Common myeloid progenitor, CD34-positive (primary cell): ENCODE measurements around the gene HOXD1.

Source experiments
- CTCF ChIA-PET: fragments of 350-600 bp; sonication (Branson Sonifier 250); formaldehyde crosslinking; loops from one replicate; lab custom pipeline; 2021; ENCODE audit warnings: antibody characterized with exemption; lab: Charles Lee
- POLR2A ChIA-PET: fragments of 350-600 bp; sonication (Branson Sonifier 250); formaldehyde crosslinking; loops from one replicate; lab custom pipeline; 2021; ENCODE audit warnings: antibody characterized with exemption; lab: Charles Lee
- DNase-seq, 3 donors: peaks; one replicate each; pipeline versions ENCODE4 v3.0.0 to v3.0.0-alpha.2; 2013
- H3K27ac ChIP-seq, 2 experiments: 1 replicate in 1 of 2; 2 replicates in 1 of 2; pipeline ENCODE4 v1.7.0; 2013; ENCODE audit warnings: inconsistent platforms in 2 of 2, low read length in 2 of 2, mild to moderate bottlenecking in 2 of 2, low read depth in 1 of 2, moderate library complexity in 1 of 2; ENCODE audit not compliant: severe bottlenecking in 2 of 2, insufficient read depth in 1 of 2, poor library complexity in 1 of 2
- H3K27me3 ChIP-seq, 5 experiments: replicated peaks in 2 of 5; 1 replicate in 3 of 5; 2 replicates in 2 of 5; pipeline versions ENCODE4 v1.6.1 to v1.7.0; 2013; ENCODE audit warnings: low read length in 4 of 5, mild to moderate bottlenecking in 2 of 5, moderate library complexity in 2 of 5, inconsistent platforms in 1 of 5; ENCODE audit not compliant: insufficient read depth in 5 of 5, control insufficient read depth in 4 of 5
- H3K36me3 ChIP-seq, 4 experiments: 1 replicate in 2 of 4; 2 replicates in 2 of 4; pipeline versions ENCODE4 v1.6.1 to v1.7.0; 2013; ENCODE audit warnings: low read length in 3 of 4, control low read depth in 1 of 4, mild to moderate bottlenecking in 1 of 4; ENCODE audit not compliant: control insufficient read depth in 4 of 4, insufficient read depth in 4 of 4
- H3K4me1 ChIP-seq, 4 experiments: 1 replicate in 3 of 4; 2 replicates in 1 of 4; pipeline versions ENCODE4 v1.6.1 to v1.7.1; 2013; ENCODE audit warnings: low read length in 3 of 4, mild to moderate bottlenecking in 3 of 4, control low read depth in 1 of 4, inconsistent platforms in 1 of 4, moderate library complexity in 1 of 4; ENCODE audit not compliant: control insufficient read depth in 4 of 4, insufficient read depth in 4 of 4; ENCODE audit errors: control extremely low read depth in 1 of 4
- H3K4me3 ChIP-seq, 7 experiments: 1 replicate in 4 of 7; 2 replicates in 3 of 7; pipeline versions ENCODE4 v1.5.1 to v1.7.0; 2013; ENCODE audit warnings: mild to moderate bottlenecking in 7 of 7, low read length in 6 of 7, moderate library complexity in 6 of 7, inconsistent platforms in 2 of 7, low read depth in 2 of 7, control low read depth in 1 of 7; ENCODE audit not compliant: insufficient read depth in 4 of 7, control insufficient read depth in 1 of 7; ENCODE audit errors: extremely low read depth in 1 of 7
- H3K9me3 ChIP-seq, 5 experiments: 1 replicate in 4 of 5; 2 replicates in 1 of 5; pipeline versions ENCODE4 v1.6.1 to v1.7.1; 2013; ENCODE audit warnings: low read length in 4 of 5, mild to moderate bottlenecking in 2 of 5, inconsistent platforms in 1 of 5, low read depth in 1 of 5, moderate library complexity in 1 of 5; ENCODE audit not compliant: control insufficient read depth in 4 of 5, insufficient read depth in 2 of 5; ENCODE audit errors: control extremely low read depth in 1 of 5
- WGBS: methylation state at CpG from one replicate; pipeline ENCODE4 v1.1.5; 2013; ENCODE audit not compliant: insufficient coverage; 5-methylcytosine and 5-hydroxymethylcytosine counted together

Gene HOXD1

GRCh38 chr2:176162911-176163671 is 25.4 kb upstream of the HOXD1 start:
- CTCF ChIA-PET: interaction anchor here (0.9 to 2.4 kb wide), 9 partner anchors 8 to 474 kb away, joined by 3 to 13 read pairs (median 4); no protein-coding TSS in a partner anchor
- H3K27ac ChIP-seq: no peak overlapping the region
- 3% methylated on average over 13 of the region's 29 CpGs for WGBS
- POLR2A ChIA-PET: no interaction called here
- no peak for DNase-seq
- no peak overlapping the region for H3K4me3 ChIP-seq
- peaks cover 0 to 16% (median 14%) of the 10 kb centered on the region in 4 experiments for H3K4me1 ChIP-seq
- H3K27me3 ChIP-seq: peaks cover 23 to 100% (median 77%) of the 10 kb centered on the region in 5 experiments
- H3K9me3 ChIP-seq: peaks cover 0 to 21% (median 0%) of the 10 kb centered on the region in 5 experiments
- H3K36me3 ChIP-seq: no peaks in the 10 kb centered on the region

GRCh38 chr2:176163672-176164056 is 24.8 kb upstream of the HOXD1 start:
- ChIA-PET CTCF (interaction anchor here (1.1 kb wide), 1 partner anchor 23 kb away, joined by 4 read pairs; no protein-coding TSS in a partner anchor), POLR2A (no interaction called here)
- Histone ChIP-seq H3K9me3 (peaks cover 0 to 21% (median 0%) of the 10 kb centered on the region in 5 experiments), H3K27me3 (peaks cover 23 to 96% (median 75%) of the 10 kb centered on the region in 5 experiments), H3K27ac (no peak overlapping the region), H3K4me1 (peaks cover 0 to 16% (median 14%) of the 10 kb centered on the region in 4 experiments), H3K36me3 (no peaks in the 10 kb centered on the region), H3K4me3 (no peak overlapping the region)
- 7% methylated on average over 5 of the region's 12 CpGs for WGBS
- no peak for DNase-seq

- WGBS: 16% methylated on average over 9 of the region's 13 CpGs
- Histone ChIP-seq H3K27me3 (peaks cover 23 to 98% (median 80%) of the 10 kb centered on the region in 5 experiments), H3K4me1 (peaks cover 0 to 16% (median 14%) of the 10 kb centered on the region in 4 experiments), H3K9me3 (peaks cover 0 to 21% (median 0%) of the 10 kb centered on the region in 5 experiments), H3K27ac (no peak overlapping the region), H3K36me3 (no peaks in the 10 kb centered on the region), H3K4me3 (no peak overlapping the region)
- ChIA-PET POLR2A (no interaction called here), CTCF (interaction anchor here (1.1 to 3.0 kb wide), 3 partner anchors 12 to 24 kb away, joined by 3 to 14 read pairs (median 4); no protein-coding TSS in a partner anchor)
- no peak for DNase-seq
Measured at GRCh38 chr2:176164201-176164600, 24.3 kb upstream of the HOXD1 start.

GRCh38 chr2:176164611-176165369 is 23.7 kb upstream of the HOXD1 start:
- WGBS: 3% methylated on average over 49 of the region's 52 CpGs
- POLR2A ChIA-PET: no interaction called here
- CTCF ChIA-PET: interaction anchor here (1.1 to 3.0 kb wide), 4 partner anchors 11 to 24 kb away, joined by 3 to 14 read pairs (median 4); no protein-coding TSS in a partner anchor
- Histone ChIP-seq H3K4me1 (peaks cover 0 to 14% (median 12%) of the 10 kb centered on the region in 4 experiments), H3K27me3 (peaks cover 26 to 98% (median 81%) of the 10 kb centered on the region in 5 experiments), H3K36me3 (no peaks in the 10 kb centered on the region), H3K27ac (no peak overlapping the region), H3K9me3 (peaks cover 0 to 21% (median 0%) of the 10 kb centered on the region in 5 experiments), H3K4me3 (peak overlapping the region in 3 of 7 experiments; percentile 11 to 43 (median 25))
- DNase-seq: no peak

GRCh38 chr2:176165370-176166050 is 23.0 kb upstream of the HOXD1 start:
- DNase-seq: no peak
- CTCF ChIA-PET: interaction anchor here (1.3 to 3.0 kb wide), 4 partner anchors 10 to 389 kb away, joined by 3 to 14 read pairs (median 4); no protein-coding TSS in a partner anchor
- Histone ChIP-seq H3K27ac (no peak overlapping the region), H3K36me3 (no peaks in the 10 kb centered on the region), H3K27me3 (peaks cover 26 to 98% (median 82%) of the 10 kb centered on the region in 5 experiments), H3K9me3 (peaks cover 0 to 21% (median 0%) of the 10 kb centered on the region in 5 experiments), H3K4me1 (peaks cover 0 to 14% (median 12%) of the 10 kb centered on the region in 4 experiments), H3K4me3 (peak overlapping the region in 2 of 7 experiments; percentile 25 to 43)
- WGBS: 4% methylated on average over 12 of the region's 26 CpGs
- POLR2A ChIA-PET: no interaction called here

- H3K27me3 ChIP-seq: peaks cover 26 to 98% (median 82%) of the 10 kb centered on the region in 5 experiments
- POLR2A ChIA-PET: no interaction called here
- no peak overlapping the region for H3K27ac ChIP-seq
- no peaks in the 10 kb centered on the region for H3K36me3 ChIP-seq
- WGBS: 13% methylated on average over 1 of the region's 2 CpGs
- H3K4me1 ChIP-seq: peaks cover 0 to 14% (median 12%) of the 10 kb centered on the region in 4 experiments
- CTCF ChIA-PET: interaction anchor here (0.8 to 3.0 kb wide), 5 partner anchors 8 to 388 kb away, joined by 3 to 14 read pairs (median 3); no protein-coding TSS in a partner anchor
- no peak overlapping the region for H3K4me3 ChIP-seq
- no peak for DNase-seq
- H3K9me3 ChIP-seq: peaks cover 0 to 21% (median 0%) of the 10 kb centered on the region in 5 experiments
Measured at GRCh38 chr2:176166272-176166671, 22.2 kb upstream of the HOXD1 start.
